GM13976 (cell line): ENCODE results near the gene DHX9.

ENCODE experiments used
- DNase-seq: peaks from one replicate; pipeline ENCODE4 v3.0.0; 2012; ENCODE audit warnings: low spot score
- CTCF ChIP-seq: IDR thresholded peaks from 2 replicates; pipeline ENCODE4 v1.5.1; 2012; ENCODE audit warnings: borderline replicate concordance, mild to moderate bottlenecking; ENCODE audit not compliant: insufficient read depth; ENCODE audit errors: extremely low read depth, missing control alignments, control extremely low read depth
- in situ Hi-C: fragments of 300-500 bp; cut with MboI; formaldehyde crosslinking; loops from one replicate; pipeline ENCODE4 v1.12.0; 2022; ENCODE audit warnings: low sequenced_read_pairs, mixed read lengths, inconsistent platforms; ENCODE audit not compliant: unreplicated experiment

Gene DHX9

GRCh38 chr1:182925661-182926060 is 86.5 kb downstream of the DHX9 start:
- TF ChIP-seq CTCF: no peak
- in situ Hi-C loops: no loop called here

GRCh38 chr1:182927693-182928433 is 88.7 kb downstream of the DHX9 start:
- no peak for DNase-seq
- in situ Hi-C loops: no loop called here
- TF ChIP-seq CTCF: no peak

More at GRCh38 chr1:182925661-182926060, 86.5 kb downstream of the DHX9 start:
- no peak for DNase-seq

- no peak for TF ChIP-seq CTCF
- in situ Hi-C loops: no loop called here
- DNase-seq: no peak
Measured at GRCh38 chr1:182930985-182931384, 91.8 kb downstream of the DHX9 start.

- in situ Hi-C loops: no loop called here
- no peak for DNase-seq
- TF ChIP-seq CTCF: no peak
Measured at GRCh38 chr1:182935716-182936115, 96.6 kb downstream of the DHX9 start.
